HG03520 (cell line): ENCODE measurements around the gene PIP5K1B.

Source experiments
- ATAC-seq: cut with Tn5 transposase; IDR thresholded peaks from one replicate; pipeline ENCODE4 v1.9.1; 2021; ENCODE audit warnings: mild to moderate bottlenecking, moderate library complexity; ENCODE audit not compliant: unreplicated experiment

PIP5K1B gene

DNA sequence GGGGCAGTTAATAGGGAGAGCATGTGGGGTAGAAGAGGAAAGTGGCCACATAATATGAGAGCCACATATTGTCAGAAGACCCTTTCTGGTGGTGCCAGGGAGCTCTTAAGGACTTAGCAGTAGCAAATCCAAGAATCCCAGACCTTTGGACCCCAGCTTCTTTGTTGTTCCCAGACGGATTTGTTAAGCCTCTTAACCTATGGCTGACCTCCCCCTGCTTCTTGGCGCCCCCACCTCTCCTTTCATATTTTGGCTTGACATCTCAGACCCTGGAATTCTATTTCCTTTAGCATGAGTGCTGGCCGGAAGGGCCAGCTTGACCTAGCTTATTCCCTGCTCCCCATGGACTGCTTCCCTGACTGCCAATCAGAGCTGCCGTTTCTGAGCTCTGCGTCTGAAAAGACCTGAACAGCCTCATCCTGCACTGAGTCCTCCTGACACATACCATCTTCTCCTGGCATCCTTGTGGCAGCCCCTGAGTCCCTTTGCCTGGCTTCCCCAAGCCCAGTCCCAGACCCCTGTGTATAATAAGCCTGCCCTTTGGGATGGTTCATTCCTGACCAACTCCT is 192.6 kb downstream of the PIP5K1B start:
- no peak for ATAC-seq

DNA sequence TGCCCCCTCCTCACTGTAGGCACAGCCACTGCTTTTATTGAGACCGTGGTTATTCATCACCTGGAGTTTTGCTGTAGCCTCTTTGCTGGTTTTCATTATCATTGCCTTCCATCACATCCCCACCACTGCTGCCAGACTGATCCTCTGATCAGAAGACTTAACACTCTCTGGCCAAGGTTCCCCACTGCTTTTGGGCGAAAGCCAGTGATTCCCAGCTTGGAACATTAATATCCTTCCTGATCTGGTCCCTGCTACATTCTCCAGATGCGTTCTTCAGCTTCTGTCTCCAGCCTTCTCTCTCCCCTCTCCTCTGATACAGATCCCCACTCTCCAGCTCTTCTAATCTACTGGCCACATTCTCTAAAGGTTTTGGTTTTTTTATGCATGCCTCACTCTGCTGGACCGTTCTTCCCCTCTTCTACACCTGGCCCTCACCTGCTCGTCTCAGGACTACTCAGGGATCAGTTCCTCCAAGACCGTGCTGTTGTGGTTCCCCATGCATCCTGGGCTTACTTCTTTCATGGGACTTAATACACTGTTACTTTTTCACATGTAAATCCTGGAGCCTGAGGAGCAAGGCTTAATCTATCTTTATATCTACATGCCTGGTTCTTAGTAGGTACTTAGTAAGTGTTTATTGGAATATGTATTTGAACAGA is 193.9 kb downstream of the PIP5K1B start:
- no peak for ATAC-seq

DNA sequence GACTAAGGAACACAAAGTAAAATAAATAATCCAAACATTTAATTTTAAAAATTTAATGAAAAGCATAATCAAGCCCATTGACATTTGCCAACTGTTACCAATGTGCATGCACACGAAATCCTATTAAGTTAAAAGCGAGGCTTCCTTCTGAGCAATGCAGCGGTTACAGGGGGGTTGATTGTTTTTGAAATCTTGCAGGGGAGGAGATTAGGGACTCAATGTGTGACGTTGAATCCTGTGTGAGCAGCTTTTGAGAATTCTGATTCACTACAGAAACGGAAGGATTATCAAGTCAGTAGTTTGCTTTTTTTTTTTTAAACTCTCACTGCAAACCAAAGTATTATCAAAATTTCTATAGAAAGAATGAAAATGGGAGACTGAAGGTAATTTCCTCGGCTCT is 199.4 kb downstream of the PIP5K1B start:
- ATAC-seq, result no peak

GRCh38 chr9:68905129-68905528 is 200.1 kb downstream of the PIP5K1B start:
- no peak for ATAC-seq

DNA sequence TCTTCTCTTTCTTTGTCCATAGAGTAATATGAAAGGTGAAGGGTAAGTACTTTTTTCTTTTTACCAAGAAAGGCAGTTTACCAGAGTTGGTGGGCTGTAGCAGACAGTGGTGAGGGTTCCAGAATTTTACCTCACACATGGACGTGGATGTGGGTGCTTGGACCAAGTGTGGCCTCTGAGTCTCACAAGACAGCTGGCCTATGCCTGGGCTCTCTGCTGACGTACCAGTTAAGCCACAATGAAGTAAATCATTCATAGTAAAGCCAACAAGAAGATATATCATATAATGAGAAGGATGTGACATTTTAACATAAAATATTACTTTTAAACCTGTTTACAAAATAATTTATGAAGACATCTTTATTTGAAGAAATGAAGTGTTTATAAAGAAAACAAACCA is 202.9 kb downstream of the PIP5K1B start:
- no peak for ATAC-seq

GRCh38 chr9:68912561-68912960 is 207.5 kb downstream of the PIP5K1B start:
- no peak for ATAC-seq

DNA sequence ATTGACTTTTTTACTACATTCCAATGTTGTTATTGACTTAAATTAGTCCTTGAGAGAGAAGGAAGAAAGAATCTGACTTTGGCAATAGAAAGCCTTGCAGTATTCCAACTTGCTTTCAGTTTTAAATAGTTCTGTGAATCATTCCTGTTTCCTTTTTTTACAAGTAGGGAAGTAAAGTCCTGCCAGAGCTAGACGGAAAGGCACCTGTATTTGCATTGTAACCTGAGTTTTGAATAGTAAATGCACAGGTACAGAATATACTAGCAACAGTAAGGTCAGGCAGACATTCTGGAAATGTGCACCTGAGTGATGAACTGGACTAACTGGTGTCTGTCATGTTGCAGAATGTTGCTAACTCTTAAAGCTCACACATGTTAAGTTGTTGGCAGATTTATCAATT is 208.0 kb downstream of the PIP5K1B start:
- no peak for ATAC-seq

DNA sequence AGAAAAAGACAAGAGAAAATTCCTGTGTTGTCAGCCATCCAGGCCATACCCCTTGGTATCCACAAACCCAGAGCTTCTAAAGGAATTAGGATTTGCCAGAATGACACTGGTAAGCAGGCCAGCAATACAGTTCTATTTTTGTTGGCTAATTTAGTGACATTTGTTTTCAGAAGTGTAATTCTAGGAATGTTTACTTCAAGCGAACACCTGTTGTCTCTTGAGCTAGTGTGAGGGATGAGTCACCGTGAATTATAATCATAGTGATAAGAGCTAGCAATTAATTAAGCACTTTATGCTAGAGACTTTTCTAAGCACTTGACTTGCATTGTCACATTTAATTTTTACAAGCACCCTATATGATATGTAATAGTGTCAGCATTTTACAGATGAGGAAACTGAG is 209.7 kb downstream of the PIP5K1B start:
- no peak for ATAC-seq

DNA sequence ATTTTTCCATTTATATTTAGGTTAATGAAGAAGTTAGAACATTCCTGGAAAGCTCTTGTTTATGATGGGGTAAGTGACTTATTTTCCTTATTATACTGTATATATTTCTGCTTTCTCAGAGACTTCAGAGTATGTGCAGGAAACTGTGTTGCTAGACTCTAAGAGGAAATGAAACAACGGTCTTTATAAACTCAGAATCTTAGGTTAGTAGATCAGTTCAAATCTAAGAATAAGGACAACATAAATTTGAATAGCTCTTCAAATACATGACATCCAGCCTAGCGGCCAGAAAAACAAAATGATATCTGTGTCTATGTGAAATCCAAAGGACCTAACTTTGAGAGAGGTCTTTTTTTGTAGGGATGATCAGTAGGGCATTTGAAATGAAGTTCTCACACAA is 214.6 kb downstream of the PIP5K1B start:
- ATAC-seq, result peak; percentile 46

DNA sequence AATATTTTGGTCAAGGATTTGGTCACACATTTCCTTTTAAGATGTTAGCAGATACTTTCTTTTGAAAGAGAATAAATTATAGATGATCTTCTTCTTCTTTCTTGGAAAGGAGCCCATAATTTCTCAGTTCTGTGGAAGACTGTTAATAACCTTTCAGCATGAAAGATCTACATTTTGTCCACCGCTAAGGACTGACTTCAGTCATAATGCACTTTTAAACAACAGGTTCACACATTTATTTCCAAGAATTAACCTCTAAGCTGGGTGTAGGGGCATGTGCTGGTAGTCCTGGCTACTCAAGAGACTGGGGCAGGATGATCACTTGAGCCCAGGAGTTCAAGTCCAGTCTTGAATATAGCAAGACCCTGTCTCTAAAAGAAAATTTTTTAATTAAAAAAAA is 215.9 kb downstream of the PIP5K1B start:
- ATAC-seq, result no peak

- no peak for ATAC-seq
Observed at GRCh38 chr9:68923480-68923879, 218.4 kb downstream of the PIP5K1B start.

DNA sequence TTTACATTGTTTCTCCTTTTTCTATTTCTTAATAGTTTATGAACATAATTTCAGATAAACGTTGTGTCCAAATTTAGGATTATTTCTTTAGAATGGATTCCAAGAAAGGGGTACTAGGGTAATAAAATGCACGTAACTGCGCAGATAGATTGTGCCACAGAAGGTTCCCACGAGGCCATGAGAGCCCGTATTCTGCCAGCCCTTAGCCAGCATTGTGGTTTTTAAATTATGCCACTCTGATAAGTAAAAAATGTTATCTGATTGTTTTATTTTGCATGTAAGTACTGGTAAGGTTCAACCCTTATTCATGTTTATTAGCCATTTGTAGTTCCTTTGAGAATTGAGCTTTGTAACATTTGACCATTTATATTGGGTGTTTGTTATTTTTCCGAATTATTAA is 220.1 kb downstream of the PIP5K1B start:
- no peak for ATAC-seq

DNA sequence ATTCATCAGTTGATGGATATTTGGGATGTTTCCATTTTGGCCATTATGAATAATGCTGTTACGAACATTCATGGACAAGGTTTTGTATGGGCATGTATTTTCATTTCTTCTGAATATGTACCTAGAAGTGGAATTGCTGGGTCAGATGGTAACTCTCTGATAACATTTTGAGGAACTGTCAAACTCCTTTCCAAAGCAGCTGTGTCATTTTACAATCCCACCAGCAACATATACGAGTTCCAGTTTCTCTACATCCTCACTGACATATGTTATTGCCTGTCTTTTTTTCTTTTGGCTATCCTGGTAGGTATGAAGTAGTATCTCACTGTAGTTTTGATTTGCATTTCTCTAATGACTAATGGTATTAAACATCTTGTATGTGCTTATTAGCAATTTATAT is 222.1 kb downstream of the PIP5K1B start:
- no peak for ATAC-seq

DNA sequence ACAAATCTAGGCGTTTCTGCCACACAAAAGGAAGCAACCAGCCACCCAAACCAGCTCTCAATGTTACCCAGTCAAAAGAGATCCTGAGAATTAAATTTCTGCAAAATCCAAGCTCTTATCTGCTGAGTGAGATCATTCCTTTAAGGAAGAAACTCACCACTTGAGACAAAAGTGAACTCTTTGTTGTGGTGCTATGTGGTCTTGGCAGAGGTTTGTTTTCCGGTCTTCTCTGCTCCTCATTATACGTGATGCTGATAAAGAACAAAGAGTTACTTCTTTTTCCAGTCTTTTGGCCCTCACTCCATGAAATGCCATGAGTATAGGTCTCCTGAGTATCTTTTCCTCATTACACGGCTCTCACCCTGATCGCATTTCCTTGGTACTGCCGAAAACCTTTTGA is 226.8 kb downstream of the PIP5K1B start:
- no peak for ATAC-seq

GRCh38 chr9:68932458-68932857 is 227.4 kb downstream of the PIP5K1B start:
- no peak for ATAC-seq

DNA sequence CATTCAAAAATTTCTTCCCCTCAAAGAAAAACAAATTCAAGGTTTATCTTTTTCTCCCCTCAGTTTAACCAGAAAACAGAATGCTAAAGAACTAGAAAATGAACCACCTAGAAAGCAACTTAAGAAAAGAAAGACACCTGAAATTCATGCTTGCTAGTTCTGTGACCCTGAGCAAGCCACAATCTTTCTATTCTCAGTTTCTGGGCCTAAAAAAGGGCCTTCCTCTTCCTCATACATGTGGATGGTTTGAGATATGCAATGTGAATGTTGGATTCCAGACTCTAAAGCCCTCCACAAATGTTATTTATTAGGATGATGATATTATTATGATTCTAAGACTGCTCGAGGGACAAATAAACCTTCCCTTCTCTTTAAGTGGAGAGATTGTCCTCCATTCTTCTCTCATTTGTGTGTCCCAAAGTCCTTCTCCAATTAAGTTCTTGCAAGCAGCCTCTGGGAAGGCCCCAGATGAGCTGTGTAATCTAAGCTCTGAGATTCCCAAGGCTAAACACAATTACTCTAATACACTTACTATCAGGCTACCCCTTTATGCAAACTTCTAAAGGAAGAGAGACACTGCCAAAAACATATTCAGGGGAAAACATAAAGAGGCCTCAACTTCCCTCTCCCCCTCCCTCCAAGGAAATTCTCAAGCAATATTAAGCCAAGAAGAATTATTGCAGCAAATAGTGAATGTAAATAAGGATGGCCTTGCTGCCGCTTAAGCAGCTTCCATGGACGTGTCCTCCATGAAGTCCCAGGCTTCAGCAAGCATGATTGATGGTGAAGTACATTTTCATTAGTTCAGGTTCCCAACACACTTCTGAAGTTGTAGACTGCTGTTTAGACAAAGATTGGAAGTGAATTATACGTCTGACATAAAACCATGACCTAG is 228.6 kb downstream of the PIP5K1B start:
- peak; percentile 97 for ATAC-seq

DNA sequence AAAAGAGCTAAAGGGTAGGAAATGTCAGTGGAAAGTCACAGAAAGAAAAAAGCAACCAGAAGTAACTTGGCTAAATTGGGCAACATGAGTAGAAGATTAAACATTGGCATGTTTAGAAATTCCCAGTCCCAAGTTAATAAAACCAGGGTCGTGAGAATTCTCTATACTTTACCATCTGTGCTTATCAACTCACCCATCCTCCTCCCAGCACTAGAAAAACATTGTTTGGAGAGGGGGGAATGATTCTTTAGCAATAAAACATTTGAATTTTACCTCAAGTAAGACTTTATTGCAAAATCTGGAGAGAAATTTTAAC is 229.2 kb downstream of the PIP5K1B start:
- no peak for ATAC-seq

- no peak for ATAC-seq
Observed at GRCh38 chr9:68940573-68940972, 235.5 kb downstream of the PIP5K1B start.

GRCh38 chr9:68941780-68942459 is 236.9 kb downstream of the PIP5K1B start:
- no peak for ATAC-seq

GRCh38 chr9:68942790-68943189 is 237.8 kb downstream of the PIP5K1B start:
- ATAC-seq, result no peak

DNA sequence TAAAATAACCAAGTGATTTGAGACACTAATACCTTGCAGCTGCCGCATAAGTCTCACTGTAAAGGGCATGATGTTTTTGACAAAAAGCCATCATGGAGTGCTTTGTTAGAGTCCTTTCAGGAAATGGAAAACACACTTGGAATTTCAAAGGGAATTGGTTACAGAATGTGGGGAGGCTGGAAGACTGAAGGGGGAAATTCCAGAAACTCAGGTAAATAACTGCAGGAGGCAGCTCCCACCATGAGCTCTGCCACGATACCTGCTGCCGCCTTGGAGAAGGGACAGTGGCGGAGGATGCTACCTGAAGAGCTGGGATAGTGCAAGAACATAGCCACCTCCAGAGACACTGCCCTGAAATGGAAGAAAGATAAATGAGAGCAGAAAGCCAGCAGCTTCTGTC is 242.0 kb downstream of the PIP5K1B start:
- ATAC-seq, result no peak
